GM21717 (cell line): ENCODE measurements around the gene CEACAM6.
"Not testable (repeated sequence)": the region's sequence is repeated elsewhere in the genome, so short reads cannot be mapped to it uniquely, and the experiment has no call there.

ENCODE experiments used
- ATAC-seq: cut with Tn5 transposase; IDR thresholded peaks from one replicate; pipeline ENCODE4 v1.9.1; 2021; ENCODE audit warnings: mild to moderate bottlenecking, moderate library complexity; ENCODE audit not compliant: unreplicated experiment

The CEACAM6 gene

DNA sequence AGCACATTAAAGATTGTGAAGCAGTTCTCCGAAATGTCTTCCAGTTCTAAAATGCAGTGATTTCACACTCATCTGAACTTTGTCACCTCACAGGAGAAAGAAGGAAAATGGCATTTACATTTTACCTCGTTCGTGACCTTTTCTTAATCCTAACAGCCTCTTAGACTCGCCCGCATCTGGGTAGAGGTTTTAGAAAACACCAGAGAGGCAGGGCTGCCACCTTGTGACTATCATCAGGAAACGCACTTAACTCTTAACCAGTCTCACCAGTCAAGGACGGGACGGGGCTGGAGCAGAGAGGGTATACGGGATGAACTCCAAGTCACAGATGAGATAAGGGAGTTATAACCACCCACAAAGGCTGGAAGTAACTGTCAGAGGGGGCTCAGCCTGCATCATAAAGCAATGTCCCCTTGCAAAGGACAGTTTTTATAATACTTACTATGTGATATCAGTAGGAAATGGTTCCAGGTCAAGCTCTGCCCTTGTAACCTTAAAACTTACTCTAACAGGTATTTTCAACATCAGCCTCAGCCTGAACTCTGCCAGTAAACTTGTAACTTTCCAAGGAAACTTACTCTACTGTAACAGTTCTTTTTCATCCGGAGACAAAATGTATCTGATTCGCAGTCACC is 8.6 kb upstream of the CEACAM6 start:
- no peak for ATAC-seq

- no peak for ATAC-seq
Measured at GRCh38 chr19:41748012-41748411, 7.3 kb upstream of the CEACAM6 start.

DNA sequence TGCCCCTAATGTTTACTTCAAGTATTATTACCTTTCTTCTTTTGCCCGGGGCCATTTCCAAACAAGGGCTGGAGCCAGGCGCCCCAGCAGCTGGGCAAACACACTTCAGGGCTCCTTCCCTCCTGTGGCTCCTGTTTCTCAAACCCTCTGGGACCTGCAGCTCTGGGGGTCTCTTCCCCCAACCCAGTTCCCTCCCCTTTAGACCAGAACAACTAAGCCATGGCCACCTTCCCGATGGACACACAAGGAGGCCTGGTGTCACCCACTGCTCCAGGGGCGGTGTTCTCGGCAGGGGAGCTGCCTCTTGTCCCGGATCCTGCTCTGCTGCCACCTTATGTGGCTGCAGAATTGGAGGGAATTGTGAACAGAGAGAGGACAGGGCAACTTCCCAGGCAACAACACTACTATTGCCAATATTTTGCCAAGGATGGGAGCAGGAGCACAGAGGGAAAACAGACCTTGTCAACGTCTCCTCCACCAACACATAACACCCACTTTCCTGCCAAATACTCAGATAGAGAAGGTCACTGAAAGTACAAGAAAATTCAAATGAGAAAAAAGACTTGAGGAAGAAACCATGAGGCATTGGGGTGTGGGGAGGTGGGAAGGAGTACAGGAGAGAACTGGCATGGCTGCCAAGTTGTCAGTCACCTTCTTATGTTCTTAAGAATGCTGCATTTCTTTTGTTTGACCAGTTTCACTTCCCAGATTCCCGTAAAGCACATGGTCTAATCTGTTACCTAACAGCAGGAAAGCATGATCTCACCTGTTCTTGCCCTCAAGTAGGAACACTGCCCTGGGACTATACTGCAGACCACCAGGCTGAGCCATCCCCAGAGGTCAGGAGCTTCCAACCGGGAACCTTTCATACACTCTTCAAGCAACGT is 4.8 kb upstream of the CEACAM6 start:
- ATAC-seq: not testable (repeated sequence)

DNA sequence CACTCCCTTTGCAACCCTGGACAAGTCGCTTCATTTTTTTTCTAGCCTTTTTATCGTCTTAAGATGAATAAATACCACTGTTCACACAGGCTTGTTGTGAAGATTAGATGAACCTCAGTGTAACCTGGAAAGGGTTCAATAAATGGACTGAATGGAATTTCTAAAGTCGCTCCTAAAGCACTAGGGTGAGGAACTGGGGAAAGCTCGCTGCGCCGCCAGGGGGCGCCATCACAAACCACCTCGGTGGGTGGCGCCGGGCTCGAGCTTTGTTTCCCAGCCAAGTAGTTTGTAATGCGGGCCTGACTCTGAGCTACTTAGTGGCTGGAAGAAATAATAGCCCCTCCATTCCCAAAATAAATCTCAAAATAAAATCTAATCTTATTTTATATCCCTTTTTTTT is 2.2 kb upstream of the CEACAM6 start:
- no peak for ATAC-seq

GRCh38 chr19:41753936-41754529 is 1.3 kb upstream of the CEACAM6 start:
- ATAC-seq: no peak

- ATAC-seq: no peak
Measured at GRCh38 chr19:41758846-41759245, 3.5 kb downstream of the CEACAM6 start.

- ATAC-seq: no peak
Measured at GRCh38 chr19:41767115-41767514, 11.8 kb downstream of the CEACAM6 start.

DNA sequence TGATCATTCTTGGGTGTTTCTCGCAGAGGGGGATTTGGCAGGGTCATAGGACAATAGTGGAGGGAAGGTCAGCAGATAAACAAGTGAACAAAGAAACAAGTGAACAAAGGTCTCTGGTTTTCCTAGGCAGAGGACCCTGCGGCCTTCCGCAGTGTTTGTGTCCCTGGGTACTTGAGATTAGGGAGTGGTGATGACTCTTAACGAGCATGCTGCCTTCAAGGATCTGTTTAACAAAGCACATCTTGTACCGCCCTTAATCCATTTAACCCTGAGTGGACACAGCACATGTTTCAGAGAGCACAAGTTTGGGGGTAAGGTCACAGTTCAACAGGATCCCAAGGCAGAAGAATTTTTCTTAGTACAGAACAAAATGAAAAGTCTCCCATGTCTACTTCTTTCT is 12.8 kb downstream of the CEACAM6 start:
- not testable (repeated sequence) for ATAC-seq

GRCh38 chr19:41769608-41770007 is 14.3 kb downstream of the CEACAM6 start:
- ATAC-seq: no peak

DNA sequence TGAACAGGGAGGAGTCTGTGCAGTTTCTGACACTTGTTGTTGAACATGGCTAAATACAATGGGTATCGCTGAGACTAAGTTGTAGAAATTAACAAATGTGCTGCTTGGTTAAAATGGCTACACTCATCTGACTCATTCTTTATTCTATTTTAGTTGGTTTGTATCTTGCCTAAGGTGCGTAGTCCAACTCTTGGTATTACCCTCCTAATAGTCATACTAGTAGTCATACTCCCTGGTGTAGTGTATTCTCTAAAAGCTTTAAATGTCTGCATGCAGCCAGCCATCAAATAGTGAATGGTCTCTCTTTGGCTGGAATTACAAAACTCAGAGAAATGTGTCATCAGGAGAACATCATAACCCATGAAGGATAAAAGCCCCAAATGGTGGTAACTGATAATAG is 16.1 kb downstream of the CEACAM6 start:
- no peak for ATAC-seq

- no peak for ATAC-seq
Measured at GRCh38 chr19:41774515-41774980, 19.2 kb downstream of the CEACAM6 start.

DNA sequence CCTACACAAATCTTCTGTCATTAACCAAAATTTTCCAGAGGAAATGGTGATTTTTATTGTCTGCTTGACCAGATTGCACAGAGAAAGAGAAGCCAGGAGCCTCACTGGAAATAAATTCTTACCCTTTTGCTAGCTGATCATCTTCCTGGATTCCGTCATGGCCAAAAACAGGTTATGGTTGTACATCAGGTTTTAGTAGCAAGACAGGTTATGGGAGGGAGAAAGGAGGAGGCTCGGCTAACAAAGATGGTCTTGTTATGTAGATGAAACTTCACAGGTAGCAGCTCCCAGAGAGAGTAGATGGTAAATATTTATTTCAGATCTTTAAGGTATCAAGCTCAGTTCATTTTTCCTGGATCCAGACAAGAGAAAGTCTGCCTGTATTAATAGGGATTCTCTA is 21.4 kb downstream of the CEACAM6 start:
- ATAC-seq: no peak

- no peak for ATAC-seq
Measured at GRCh38 chr19:41783612-41784011, 28.3 kb downstream of the CEACAM6 start.

- no peak for ATAC-seq
Measured at GRCh38 chr19:41784312-41784711, 29.0 kb downstream of the CEACAM6 start.

GRCh38 chr19:41784743-41785142 is 29.4 kb downstream of the CEACAM6 start:
- no peak for ATAC-seq

DNA sequence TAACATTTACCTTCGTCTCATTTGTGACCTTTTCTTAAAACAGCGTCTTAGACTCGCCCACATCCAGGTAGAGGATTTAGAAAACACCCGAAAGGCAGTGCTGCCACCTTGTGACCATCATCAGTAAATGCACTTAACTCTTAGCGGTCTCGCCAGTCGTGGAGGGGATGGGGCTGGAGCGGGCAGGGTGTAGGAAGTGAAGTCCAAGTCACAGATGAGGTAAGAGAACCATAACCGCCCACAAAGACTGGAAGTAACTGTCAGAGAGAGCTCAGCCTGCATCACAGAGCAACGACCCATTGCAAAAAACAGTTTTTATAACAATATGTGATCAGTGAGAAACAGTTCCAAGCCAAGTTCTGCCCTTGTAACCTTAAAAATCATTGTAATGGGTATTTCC is 30.3 kb downstream of the CEACAM6 start:
- ATAC-seq: no peak

DNA sequence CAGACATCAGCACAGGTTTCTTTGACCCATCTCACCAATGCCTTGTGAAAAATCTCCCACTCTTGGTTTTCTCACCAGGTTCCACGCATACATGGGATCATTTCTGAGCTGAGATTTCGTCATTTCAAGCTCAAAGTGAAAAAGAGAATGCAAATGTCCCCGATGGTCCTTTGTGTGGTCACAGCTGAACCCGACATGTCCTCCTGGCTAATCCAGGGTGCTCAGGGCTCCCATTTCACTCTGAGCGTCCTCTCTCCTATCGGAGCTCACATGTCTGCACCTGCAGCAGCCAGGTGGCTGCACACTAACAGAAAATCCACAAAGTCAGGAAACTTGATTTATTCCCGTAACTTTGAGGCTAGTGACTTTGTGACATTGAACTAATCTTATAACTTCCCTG is 31.7 kb downstream of the CEACAM6 start:
- no peak for ATAC-seq

- ATAC-seq: not testable (repeated sequence)
Measured at GRCh38 chr19:41788518-41788917, 33.2 kb downstream of the CEACAM6 start.

GRCh38 chr19:41789053-41789452 is 33.7 kb downstream of the CEACAM6 start:
- ATAC-seq: not testable (repeated sequence)

DNA sequence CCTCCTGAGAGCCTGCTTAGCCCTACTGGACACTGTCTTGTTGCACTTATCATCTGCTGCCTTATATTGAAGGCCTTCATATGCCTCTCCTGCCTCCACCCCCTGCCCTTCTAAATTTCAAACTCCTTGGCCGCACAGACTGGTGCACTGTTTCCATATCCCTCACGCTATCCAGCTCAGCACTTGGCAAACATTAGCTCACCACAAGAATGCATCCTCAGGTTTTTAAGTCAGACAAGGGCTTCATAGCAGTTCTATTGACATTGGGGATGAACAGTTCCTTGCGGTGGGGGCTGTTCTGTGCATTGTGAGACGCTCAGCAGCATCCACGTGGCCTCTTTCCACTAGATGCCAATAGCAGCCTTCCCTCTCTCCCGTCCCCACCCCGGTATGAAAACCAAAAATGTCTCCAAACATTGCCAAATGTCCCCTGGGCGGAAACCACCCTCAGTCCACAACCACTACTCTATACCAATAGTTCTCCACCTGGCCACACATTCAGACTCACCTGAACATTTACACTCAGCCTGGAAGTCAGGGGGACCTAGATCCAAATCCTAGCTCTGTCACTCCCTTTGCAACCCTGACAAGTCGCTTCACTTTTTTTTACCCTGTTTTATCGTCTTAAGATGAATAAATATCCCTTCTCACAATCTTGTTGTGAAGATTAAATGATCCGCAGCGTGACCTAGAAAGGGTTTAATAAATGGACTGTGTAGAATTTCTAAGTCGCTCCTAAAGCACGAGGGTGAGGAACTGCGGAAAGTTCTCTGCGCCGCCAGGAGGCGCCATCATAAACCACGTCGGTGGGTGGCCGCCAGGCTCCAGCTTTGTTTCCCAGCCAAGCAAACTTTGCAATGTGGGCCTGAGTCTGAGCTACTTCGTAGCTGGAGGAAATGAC is 37.4 kb downstream of the CEACAM6 start:
- no peak for ATAC-seq

- ATAC-seq: no peak
Measured at GRCh38 chr19:41793414-41793727, 38.0 kb downstream of the CEACAM6 start.
